AG09319 (cell line): ENCODE measurements around the gene HIVEP2.
A peak's percentile ranks its signal among the peaks of the same experiment; 100 is the strongest.

Experiments used
- DNase-seq: peaks from one replicate; pipeline ENCODE4 v3.0.0-alpha.2; 2010; ENCODE audit warnings: low read depth; ENCODE audit errors: extremely low read depth
- TF ChIP-seq, protein P1 (sequence below): IDR thresholded peaks from 2 replicates; pipeline ENCODE4 v1.5.1; 2011; ENCODE audit warnings: low read depth, mild to moderate bottlenecking, inconsistent platforms, low read length, moderate library complexity

The HIVEP2 gene

DNA sequence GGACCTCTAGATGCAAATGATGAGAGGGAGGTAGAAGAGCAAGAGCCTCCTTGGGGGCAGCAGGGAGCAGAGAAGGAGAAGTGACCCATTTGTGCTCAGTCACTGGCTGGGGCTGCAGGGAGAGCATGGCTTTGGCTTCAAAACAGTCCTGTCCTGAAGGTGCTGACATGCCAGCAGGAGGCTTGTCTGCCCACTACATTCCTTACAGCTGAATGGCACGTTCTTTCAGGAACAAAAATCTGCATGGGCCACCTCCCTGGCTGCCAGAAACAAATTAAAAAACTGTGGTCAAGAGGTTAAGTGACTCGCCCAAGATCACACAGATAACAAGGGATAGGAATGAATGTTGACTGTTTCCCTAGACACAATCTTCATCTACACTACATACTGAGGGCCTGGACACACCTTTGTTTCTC lies 188.8 kb downstream of the HIVEP2 start:
- TF ChIP-seq, protein P1, sequence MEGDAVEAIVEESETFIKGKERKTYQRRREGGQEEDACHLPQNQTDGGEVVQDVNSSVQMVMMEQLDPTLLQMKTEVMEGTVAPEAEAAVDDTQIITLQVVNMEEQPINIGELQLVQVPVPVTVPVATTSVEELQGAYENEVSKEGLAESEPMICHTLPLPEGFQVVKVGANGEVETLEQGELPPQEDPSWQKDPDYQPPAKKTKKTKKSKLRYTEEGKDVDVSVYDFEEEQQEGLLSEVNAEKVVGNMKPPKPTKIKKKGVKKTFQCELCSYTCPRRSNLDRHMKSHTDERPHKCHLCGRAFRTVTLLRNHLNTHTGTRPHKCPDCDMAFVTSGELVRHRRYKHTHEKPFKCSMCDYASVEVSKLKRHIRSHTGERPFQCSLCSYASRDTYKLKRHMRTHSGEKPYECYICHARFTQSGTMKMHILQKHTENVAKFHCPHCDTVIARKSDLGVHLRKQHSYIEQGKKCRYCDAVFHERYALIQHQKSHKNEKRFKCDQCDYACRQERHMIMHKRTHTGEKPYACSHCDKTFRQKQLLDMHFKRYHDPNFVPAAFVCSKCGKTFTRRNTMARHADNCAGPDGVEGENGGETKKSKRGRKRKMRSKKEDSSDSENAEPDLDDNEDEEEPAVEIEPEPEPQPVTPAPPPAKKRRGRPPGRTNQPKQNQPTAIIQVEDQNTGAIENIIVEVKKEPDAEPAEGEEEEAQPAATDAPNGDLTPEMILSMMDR: no peak

DNA sequence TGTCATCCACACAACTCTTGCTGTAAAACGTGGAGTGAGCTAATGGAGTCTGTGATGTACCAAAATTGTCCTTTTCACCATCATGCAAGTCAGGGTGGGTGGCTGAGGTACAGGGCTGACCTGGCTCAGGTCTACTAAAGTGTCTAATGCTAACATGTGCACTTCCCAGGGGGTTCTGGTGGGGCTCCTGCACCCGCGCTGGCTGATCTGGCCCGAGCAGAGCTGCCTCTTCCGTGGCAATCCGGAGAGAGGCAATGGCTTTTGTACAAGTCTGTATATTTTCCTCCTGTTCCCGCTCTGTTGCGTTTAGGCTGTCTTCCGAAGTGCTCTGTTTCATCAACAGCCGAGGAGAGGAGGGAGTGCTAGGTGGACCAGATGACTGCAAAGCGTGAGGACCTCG lies 191.8 kb downstream of the HIVEP2 start:
- TF ChIP-seq, protein P1: no peak
- no peak for DNase-seq

More for the DNA sequence above, 188.8 kb downstream of the HIVEP2 start:
- DNase-seq: no peak

DNA sequence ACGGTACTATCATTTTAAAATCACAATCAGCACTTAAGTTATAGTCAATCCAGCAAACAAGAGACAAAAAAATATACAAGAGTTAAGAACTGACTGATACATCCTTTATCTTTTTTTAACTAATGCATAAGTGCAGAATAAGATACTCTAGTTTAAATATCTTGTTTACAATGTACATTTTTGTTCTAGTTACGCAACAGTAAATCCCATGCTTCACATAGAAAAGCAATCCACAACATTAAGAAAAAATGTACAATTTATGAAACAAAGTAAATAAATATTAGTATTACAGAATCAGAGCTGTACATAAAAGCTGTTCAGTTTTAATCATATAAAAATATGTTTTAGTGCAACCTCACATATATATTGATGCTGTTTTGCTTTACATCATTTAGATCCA lies 192.6 kb downstream of the HIVEP2 start:
- TF ChIP-seq, protein P1: no peak
- no peak for DNase-seq

DNA sequence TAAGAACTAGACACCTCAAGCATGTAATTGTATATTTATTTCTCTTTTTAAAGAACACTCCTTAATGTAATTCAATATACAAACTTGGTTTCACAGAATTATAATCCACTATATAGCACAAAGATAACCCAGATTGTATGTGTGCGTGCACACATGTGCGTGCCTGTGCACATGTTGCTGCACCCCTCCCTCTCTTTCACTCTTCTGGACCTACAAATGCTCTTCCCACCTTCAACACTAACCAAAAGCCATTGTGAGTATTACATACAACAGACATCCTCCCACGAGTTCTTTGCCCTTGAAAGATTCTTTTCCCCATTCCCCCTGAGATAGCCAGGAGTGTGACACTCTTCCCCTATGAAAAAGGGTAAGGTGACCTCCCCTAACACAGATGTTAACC lies 193.5 kb downstream of the HIVEP2 start:
- DNase-seq: no peak
- TF ChIP-seq, protein P1: no peak

DNA sequence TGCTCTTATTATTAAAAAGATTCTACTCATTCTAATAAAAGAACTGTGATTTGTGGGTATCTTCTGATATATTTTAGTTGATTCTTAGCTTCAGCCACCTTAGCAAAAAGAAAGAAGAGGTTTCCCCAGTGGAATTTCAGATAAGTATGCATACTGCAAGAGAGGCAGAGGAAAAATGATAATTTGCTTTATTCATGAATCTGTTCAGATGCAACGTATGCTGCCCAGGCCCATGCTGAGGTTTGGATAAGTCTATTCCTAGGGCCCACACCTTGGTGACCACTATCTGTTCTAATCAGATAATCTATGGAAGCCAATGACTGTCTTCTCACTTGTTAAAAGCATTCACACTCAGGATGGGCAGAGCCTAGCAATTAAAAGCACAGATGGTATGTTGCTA lies 194.0 kb downstream of the HIVEP2 start:
- TF ChIP-seq, protein P1: no peak
- no peak for DNase-seq

DNA sequence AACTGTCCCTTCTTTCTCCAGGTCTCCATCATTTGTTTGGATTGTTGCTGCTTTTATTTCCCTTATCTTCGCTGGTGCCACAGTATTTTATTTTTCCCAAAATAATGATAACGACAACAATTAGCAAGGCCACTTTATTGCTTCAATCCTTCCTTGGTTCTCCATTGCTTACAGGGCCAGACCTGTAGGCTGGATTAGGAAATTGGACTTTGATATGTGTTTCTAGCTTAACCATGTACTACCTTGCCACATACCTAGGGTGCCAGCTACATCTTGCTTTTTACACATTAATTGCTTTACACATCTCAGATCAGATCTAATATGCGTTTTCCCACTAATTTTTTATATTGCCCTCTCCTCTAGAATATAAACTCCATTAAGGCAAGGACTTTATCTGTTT lies 195.4 kb downstream of the HIVEP2 start:
- TF ChIP-seq, protein P1: no peak
- no peak for DNase-seq

DNA sequence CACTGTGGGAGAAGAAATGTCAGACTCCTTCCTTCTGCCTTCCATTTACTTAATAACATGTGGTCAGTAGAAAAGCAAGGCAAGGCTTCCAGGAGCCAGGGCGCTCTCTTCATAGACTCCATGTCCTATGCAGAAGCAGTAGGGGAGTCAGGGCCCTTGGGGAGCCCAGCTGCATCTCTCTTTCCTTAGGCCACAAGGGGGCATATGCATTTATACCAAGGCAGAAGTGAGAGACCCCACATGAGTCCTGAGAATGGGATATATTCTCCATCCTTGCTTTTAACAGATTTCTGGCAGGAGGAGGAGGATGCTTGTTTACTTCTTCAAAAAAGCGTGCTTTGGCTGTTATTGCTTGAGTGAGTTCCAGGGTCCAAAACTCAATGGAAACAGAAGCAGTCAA lies 198.5 kb downstream of the HIVEP2 start:
- TF ChIP-seq, protein P1: peak; percentile 14
- DNase-seq: no peak
